ENCODE data around the gene NPR3.
"Not testable (repeated sequence)": the region's sequence is repeated elsewhere in the genome, so short reads cannot be mapped to it uniquely, and the experiment has no call there.

NPR3 gene

DNA sequence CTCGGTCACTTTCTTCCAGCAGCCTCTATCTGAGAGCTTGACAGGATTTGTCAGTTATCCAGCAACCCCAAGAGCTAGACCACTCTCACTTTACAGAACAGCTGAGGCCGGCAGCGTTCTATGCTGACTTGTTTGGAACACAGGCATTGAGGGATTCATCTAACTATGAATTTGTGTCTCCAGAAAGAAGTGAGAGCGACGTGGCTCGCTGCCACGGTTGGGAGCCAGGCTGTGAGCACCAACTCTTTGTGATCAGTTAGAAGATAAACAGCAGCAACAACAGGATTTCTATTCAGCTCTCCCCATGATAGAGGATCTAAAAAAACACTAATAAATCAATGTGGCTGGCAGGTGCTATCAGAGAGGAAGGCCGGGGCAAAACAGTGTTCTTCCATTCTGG lies 58.6 kb downstream of the NPR3 start:
- DNase-seq: no peak

DNA sequence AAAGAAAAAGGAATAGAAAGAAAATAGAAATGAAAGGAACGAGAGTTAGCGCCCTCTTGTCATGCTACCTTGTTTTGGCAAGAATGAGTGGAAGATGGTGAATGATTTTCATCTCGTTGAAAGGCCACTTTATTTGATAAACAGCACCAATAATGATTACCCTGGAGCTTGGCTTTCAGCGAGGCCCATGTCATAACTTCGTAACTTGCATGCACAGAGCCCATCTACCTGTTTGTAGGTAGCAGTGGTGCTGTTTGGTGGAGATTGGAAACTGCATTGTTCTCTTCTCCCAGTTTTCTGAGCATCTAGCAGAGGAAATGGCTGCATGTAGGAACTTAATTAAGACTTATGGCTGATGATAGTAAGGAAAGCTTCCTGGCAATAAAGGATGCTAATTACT lies 59.3 kb downstream of the NPR3 start:
- no peak for DNase-seq

DNA sequence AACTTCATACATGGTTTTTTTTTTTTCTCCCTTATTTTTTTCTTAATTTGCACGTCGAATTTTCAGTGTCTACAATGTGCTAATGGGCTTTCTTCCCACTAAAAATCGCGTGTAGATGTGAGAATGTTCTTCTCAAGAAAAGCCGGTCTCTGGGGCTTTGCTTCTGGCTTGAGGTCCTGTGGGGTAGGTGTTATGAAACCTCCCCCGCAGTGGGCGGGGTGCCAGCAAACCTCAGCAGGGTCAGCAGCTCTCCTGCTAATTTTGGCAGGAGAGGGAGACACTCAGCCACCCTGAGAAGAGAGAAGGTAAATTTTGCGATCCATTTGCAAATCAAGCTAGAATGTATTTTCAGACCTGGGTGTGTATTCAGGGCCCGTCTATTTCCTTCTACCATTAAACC lies 59.9 kb downstream of the NPR3 start:
- no peak for DNase-seq

DNA sequence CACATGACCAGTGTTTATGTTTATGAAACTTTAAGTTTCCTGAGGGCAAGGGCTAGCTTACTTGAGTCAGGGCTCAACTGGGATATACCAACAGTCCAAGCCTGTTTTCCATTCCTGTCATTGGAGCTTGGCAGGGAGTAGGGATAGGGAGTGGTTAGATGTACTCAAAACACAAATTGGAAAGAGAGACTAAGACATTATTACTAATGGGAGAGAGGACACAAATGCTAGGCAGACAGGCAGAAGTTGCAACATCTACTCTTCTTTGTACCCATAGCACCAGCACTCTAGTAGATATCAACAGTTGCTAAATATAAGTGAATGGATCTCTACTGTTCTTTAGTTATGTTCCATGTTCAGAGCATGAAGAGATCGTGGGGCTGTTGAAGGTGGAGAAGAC lies 62.8 kb downstream of the NPR3 start:
- DNase-seq: no peak

DNA sequence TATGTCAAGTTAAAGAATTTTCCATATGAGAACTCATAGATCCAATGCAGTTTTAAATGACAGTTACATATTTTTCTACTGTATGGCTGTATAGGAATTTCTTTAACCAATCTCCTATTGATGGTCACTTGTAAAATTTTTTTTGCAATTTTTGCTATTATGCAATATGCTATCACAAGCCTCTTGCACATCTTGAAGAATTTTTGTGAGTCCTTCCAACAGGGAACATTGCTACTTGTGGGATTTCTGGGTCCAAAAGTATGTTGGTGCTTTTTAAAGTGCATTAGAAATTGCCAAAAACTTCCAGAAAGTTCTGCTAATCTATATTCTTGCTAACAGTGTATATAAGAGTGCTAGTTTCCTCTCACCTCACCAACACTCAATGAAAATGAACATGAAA lies 65.1 kb downstream of the NPR3 start:
- DNase-seq: no peak

DNA sequence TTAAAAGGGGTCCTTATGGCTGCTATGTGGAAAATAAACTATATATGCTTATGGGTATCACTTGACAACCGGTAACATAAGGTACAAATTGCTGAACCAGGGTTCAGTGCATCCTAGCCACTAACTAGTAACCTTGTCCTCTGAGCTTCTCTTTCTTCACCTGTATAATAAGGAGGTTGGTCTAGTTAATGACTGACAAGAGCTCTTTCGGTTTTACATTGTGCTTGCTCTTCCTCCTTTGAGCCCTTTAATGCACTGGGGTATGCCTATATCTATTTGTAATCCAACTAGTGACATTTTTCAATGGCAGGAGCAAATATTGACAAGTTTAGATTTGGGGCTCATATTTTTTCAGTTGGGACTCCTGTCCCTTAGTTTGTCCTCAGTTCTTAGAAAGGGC lies 66.1 kb downstream of the NPR3 start:
- DNase-seq: no peak

DNA sequence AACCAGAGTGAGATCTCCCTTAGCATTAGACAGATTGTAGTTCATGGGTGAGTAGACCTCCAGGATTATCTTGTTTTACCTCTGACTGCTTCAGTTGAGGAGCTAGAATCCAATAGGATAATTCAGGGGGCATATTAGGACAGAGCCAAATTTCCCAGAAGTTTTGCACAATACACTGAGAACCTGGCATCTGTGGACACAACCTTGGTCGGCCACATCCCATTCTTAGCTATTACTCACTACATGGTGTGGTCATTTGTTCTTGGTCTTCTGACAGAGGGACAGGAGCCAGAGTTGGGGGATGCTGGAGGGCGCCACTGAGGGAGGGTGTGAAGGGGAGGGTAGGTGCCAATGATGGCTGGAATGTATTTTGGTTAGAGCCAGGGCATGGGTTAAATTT lies 66.6 kb downstream of the NPR3 start:
- no peak for DNase-seq

DNA sequence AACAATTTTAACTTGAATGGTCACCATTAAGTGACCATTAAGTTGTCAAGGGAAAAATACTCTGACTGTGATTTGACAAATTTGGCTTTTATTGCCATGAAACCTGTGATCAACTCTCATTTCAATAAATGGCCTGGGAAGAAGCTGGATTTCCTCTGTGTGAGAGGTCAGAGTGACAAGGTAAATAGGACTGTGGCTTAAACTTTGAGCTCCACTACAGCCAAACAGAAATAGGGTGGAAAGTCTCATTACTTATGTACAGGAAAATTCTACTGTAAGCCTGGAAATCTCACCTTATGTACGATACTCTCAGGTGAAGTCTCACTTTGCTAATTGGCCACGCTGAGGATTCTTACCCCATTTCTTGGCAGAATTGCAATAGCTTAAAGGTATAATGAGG lies 67.3 kb downstream of the NPR3 start:
- DNase-seq: no peak

DNA sequence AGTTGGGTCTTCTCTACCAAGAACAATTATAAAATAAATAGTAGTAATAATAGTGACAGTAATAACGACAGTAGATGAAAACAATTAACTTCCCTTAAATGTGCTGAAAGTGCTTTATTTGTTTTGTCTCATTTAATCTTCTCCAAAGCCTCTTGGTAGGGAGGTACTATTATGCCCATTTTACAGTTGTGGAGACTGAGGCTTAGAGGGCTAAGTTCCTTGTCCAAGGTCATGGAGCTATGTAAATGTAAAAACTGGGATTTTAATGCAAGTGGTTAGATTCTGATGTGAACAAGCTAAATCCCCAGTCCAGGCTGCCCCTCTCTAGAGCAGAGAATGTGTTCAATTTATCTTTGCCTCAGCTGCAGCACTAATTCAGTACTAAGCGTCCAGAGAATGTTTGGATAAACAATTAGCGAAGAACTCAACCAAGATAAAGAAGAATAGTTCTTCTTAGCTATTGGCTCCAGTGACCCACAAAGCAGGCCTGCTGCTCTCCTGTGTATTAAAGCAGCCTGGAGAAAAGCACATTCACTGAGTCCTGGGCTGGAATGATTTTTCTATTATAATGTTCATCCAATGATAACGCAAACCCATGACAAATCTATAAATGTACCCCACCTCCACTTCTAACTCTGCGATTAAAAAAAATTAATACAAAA lies 68.8 kb downstream of the NPR3 start:
- no peak for DNase-seq

DNA sequence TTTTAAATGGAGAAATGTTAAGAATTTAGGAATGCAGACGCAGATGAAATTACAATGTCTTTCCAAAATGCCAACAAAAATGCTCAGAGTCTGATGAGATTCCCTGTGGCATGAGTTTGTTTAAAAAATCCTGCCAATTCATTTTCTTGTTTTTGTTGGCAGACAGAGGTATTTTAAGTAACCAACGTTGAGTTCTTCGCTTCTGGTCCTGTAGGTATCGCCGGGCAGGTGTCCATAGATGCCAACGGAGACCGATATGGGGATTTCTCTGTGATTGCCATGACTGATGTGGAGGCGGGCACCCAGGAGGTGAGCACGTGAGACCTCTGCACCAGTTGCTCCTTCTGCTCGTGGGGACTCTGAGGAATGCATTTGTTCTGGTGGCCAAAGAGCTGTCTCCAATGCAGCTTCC lies 69.4 kb downstream of the NPR3 start:
- DNase-seq: no peak

DNA sequence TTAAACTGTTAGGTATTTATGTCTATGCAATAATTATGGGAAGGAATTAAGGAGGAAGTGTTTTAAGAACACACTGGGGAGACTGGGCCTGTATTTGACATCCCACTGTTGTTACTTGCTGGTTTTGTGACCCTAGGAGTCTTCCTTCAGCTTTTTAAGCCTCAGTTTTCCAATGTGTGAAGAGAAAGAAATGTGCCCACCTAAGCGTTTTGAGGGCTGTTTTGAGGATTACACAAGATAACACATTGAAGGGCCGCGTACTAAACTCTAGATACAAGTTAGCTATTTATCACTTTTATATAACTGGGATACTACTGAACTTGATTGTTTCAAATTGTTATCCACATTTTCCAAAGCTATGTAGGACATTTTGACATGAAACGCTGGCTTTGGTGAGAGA lies 72.5 kb downstream of the NPR3 start:
- DNase-seq: no peak

DNA sequence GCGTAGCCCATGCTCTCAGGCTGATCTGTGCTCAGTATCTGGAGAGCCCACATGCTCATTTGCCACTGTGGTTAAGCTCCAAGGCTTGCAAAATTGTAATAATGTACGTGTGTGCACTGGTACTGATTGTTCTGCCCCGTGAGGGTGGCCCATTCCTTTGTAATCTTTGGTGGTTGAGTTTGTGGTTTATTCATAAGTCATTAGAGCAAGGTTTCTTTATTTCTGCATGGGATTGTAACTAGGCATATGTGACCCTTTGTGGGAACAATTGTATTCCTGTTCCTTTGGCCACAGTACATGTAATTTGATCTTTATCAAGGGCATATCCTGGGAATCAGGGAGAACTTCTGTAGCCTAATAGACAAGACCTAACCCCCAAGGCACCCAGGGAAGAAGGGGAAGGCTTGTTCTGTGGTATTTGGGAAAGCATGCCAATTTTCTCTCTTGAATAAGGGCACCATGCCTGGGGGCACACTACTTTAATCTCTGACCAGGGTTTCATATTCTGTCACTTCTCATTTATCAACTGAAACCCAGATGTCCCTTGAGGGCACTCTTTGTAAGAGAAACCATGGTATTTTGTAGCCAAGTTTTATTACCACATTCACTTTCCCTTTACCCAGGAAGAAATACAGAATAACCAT lies 74.6 kb downstream of the NPR3 start:
- no peak for DNase-seq

DNA sequence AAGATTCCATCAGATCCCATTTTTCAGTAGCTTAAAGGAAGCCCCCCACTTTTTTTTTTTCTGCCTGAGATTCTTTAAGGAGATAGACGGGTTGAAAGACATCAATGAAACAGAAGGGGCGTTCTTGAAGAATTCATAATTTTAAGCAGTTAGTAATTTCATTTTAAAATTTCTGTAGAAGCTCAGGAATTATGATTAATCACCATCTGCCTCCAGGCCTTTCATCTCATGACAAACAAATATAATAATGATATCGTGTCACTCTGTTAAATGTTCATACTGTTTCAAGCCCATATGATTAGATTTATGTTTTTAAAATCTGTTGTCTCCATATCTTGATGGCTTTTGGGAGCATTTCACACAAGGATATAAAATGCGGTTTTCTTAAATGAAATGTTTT lies 75.2 kb downstream of the NPR3 start:
- DNase-seq: no peak

DNA sequence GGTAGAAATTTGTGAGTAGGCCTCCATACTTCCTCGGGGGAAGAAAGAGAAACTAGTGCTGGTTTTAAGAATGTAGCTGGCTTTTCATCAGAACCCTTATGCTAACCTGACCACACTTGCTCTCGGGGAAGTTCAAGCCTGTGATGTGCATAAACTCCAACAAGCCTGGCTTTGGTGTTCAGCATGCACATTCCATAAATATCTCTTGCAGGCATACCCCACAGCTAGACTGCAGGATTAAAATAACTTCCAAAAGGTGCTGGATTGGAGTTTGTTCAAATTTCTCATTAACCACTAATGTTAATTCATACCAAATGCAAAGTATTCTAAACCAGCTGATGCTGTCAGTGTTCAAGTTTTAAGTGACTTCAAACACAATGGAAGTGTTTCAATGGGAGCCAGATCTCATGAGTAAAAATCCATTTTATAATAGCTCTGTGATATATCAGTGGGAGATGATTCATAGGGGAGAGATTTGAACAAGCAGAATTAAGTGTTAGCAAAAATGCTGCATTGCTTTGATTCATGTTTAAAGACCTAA lies 79.4 kb downstream of the NPR3 start:
- DNase-seq: no peak

DNA sequence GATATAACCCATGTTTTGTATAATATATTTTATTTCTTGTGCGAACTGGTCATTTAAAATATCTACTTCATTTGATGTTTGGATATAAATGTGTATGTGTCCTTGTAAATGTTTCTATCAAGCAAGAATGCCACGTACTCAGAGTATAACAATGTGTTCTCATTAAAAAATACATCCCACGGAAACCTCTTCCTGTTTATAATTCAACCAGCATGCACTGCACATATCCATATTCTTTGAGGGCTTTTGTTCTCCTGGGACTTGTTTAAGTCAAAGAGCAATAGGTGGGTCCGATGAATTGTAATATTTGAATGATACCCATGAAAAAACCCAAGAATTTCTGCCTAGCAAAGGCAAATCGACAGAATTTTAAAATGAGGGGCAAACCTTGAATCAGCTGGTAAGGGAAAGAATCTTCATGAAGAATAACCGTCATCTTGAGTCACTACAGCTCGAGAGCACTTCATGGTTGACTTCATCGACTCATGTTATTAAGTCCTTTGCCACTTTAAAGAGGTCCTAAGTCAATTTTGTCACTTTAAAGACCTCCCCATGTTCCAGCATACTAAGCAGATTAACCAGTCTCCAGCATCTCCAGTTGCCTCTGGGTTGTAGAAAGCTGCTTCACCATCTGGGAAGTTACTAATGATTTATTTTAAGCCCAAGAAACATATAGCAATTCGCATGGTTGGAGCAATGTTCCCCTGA lies 80.6 kb downstream of the NPR3 start:
- DNase-seq: no peak

DNA sequence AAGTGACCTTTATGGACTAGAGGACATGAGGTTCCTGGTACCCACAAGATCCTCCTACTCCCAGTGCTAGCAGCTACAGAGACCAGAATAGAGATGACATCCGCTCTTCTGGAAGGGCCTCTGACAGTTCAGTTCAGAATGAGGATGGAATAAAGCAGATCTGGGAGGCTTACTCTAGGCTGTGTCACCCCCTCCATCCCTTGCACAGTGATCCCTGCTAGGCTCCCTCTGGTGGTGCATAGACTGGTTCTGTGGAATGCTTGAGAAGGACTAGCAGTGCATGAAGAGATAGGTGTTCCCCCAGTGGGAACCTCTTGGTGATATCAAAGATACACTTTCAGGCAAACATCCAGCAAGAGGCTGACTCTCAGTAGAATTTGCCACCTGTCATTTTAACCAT lies 83.0 kb downstream of the NPR3 start:
- no peak for DNase-seq

DNA sequence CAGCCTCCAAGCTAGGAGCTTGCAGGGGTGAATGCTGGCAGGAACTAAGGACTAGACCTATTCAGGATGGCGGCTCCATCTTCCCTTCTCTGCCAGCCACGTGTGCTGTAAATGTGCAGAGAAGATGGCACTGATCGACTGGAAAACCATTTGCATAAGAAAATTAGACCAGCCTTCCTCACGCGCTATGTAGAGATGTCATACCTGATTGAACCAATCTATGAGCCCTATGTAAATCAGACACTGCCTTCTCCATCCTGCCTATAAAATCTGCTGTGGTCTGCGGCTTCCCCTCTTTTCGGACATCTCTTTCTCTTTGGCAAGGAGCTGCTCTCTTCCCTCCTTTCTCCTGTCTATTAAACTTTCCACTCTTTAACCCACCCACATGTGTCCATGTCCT lies 91.6 kb downstream of the NPR3 start:
- no peak for DNase-seq

DNA sequence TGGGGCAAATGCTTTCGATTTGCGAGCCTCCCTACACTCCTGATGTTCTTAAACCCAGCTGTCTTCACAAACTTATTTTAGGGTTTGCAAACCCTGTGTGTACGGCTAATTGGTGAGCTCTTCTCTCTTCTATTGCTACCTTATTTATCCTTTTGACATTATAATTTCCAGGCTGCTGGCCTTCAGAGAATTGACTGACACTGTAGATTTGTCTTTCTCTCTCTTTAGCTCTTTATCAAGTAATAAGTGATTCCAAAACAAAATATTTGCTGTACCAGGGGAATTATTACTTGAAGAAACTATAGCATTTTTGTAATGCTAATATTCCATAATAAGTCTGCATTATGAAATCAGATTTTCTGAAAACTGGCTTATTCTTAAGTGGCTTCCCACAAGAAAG lies 92.5 kb downstream of the NPR3 start:
- no peak for DNase-seq

DNA sequence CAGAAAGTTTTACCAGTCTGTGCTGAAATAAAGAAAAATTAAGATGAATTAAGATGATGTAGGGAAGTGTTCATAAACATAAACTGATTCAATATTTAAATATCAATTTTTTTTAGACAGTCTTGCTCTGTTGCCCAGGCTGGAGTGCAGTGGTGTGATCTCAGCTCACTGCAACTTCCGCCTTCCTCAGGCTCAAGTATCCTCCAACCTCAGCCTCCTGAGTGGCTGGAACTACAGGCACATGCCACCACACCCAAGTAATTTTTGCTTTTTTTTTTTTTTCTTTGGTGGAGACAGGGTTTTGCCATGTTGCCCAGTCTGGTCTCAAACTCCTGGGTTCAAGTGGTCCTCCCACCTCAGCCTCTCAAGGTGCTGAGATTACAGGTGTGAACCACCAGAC lies 94.3 kb downstream of the NPR3 start:
- DNase-seq: not testable (repeated sequence)

DNA sequence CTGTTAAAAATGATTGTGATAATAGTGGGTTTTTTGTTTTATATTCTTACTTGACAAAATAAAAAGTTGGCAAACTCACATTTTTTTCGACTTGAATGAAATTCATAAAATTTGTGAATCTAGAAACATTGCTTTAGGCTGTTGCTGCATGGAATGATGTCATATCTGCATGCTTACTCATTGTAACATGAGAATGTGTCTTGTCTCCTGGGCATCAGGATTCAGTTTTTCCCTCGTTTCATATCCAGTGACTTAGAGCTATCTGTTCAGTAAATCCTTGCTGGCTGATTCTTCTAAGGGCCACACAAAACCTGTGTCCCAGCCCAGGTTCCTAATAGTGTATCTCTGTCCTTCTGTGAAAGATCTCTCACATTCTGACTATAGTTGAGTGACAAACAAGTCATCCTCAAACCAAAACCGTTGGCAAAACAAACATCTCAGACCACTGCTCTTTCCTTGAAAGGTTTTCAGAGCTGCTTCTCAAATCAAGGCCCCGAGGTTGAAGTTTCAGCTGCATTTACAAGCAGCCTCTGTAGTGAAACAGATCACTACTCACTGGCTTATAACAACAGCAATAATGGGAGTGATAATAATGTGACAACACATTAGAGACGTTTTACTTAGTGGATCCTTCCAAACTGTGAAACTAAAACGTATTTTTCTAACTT lies 95.0 kb downstream of the NPR3 start:
- DNase-seq: no peak

DNA sequence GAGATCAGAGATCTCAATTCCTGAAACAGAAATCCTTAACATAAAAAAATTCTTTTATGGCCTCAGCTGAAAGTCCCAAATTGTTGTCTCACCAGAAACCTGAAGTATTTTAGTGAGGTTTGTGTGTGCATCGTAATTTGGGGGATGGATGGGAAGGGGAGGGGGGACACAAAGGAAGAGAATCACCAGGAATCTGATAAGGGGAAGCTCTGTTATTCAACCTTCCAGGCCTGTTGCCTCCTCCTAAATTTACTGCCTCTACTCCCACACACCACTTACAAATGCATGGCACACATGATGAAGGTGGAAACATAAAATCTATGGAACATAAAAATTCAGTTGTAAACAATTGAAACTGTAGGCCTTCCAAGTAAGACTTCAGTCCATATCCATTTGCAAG lies 97.7 kb downstream of the NPR3 start:
- DNase-seq: no peak

DNA sequence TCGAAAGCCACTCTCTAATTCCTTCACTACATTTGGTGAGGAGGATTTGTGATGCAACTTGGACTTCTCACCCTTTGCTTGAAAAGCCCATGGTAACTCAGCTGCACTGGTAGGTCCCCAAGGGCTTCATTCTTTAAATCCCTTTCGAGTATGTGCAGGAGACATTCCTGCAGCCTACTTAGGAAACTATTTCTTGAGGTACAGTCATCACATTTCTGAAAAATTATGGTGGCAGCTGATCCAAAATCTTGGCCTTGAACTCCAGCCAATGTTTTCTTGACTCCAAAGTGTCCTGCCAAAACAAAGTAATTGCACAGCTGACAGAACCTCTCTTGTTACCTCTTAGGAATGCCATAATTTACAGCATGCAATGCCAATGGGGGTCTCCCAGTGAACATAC lies 99.7 kb downstream of the NPR3 start:
- no peak for DNase-seq

DNA sequence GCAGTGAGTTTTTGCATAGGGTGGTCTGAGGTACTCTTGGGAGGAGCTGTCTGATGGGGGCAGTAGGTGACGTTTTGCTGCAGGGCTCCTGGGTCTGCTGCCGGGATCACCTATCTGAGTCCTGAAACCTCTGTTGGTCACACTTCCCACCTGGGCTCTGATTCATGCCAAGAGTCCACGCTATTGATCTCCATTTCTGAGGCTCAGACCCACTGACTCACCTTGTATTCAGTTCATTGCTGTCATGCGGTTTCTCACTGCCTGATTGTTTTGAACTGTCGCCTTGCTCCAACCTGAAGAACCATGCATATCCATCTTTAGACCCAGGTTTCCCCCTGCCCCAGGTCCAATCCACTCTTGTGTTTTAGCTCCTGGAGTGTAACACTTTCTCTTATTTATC lies 101.3 kb downstream of the NPR3 start:
- no peak for DNase-seq

DNA sequence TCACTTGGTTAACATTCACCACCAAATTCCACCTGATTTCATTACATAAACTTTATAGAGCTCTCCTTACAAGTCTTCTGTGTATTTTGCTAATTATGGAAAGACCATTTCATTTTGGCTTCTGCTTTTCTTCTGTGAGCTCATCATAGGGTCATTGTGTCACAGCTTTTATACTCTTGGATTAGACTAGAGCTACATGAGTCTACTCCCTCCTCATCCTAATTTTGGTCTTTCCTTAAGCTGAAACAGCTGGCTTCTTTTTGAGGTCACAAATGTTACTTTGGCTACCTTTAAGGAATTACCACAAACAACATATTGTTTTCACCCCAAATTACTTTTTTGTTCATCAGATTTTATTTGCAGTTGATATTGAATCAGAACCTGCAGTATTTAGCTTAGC lies 103.0 kb downstream of the NPR3 start:
- no peak for DNase-seq

All from KG1 (cell line).